Measurements from ENCODE around the gene ARL6IP4.
"Not testable (repeated sequence)": the region's sequence is repeated elsewhere in the genome, so short reads cannot be mapped to it uniquely, and the experiment has no call there.

Gene ARL6IP4

GRCh38 chr12:123010681-123011080 lies 30.2 kb downstream of the ARL6IP4 start:
- no peak overlapping the region for H3K4me3 ChIP-seq (ENCODE audit: low read depth, low read length)
- H3K9me3 ChIP-seq (ENCODE audit: severe bottlenecking), result peaks cover 4% of the 10 kb centered on the region
- DNase-seq, result no peak
- H3K36me3 ChIP-seq, result no peaks in the 10 kb centered on the region
- TF ChIP-seq, protein P1, sequence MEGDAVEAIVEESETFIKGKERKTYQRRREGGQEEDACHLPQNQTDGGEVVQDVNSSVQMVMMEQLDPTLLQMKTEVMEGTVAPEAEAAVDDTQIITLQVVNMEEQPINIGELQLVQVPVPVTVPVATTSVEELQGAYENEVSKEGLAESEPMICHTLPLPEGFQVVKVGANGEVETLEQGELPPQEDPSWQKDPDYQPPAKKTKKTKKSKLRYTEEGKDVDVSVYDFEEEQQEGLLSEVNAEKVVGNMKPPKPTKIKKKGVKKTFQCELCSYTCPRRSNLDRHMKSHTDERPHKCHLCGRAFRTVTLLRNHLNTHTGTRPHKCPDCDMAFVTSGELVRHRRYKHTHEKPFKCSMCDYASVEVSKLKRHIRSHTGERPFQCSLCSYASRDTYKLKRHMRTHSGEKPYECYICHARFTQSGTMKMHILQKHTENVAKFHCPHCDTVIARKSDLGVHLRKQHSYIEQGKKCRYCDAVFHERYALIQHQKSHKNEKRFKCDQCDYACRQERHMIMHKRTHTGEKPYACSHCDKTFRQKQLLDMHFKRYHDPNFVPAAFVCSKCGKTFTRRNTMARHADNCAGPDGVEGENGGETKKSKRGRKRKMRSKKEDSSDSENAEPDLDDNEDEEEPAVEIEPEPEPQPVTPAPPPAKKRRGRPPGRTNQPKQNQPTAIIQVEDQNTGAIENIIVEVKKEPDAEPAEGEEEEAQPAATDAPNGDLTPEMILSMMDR (IDR thresholded peaks at IDR 0.05; ENCODE audit: low read depth, low read length), result no peak
- H3K27me3 ChIP-seq (ENCODE audit: insufficient read depth, low read depth, severe bottlenecking), result no peaks in the 10 kb centered on the region
- no peak overlapping the region for H3K27ac ChIP-seq

GRCh38 chr12:123011701-123012100 lies 31.2 kb downstream of the ARL6IP4 start:
- Histone ChIP-seq H3K27me3 (ENCODE audit: insufficient read depth, low read depth, severe bottlenecking) (no peaks in the 10 kb centered on the region), H3K9me3 (ENCODE audit: severe bottlenecking) (peaks cover 4% of the 10 kb centered on the region), H3K27ac (no peak overlapping the region), H3K4me3 (ENCODE audit: low read depth, low read length) (no peak overlapping the region), H3K36me3 (no peaks in the 10 kb centered on the region)
- TF ChIP-seq, protein P1 (IDR thresholded peaks at IDR 0.05; ENCODE audit: low read depth, low read length), result no peak
- no peak for DNase-seq

GRCh38 chr12:123013185-123014095 lies 33.0 kb downstream of the ARL6IP4 start:
- H3K27me3 ChIP-seq (ENCODE audit: insufficient read depth, low read depth, severe bottlenecking), result no peaks in the 10 kb centered on the region
- no peak for DNase-seq
- H3K4me3 ChIP-seq (ENCODE audit: low read depth, low read length), result no peak overlapping the region
- H3K27ac ChIP-seq, result no peak overlapping the region
- H3K9me3 ChIP-seq (ENCODE audit: severe bottlenecking), result peaks cover 4% of the 10 kb centered on the region
- TF ChIP-seq, protein P1 (IDR thresholded peaks at IDR 0.05; ENCODE audit: low read depth, low read length), result no peak
- no peaks in the 10 kb centered on the region for H3K36me3 ChIP-seq

- not testable (repeated sequence) for H3K27me3 ChIP-seq (ENCODE audit: insufficient read depth, low read depth, severe bottlenecking); DNase-seq; H3K9me3 ChIP-seq (ENCODE audit: severe bottlenecking); H3K27ac ChIP-seq; H3K4me3 ChIP-seq (ENCODE audit: low read depth, low read length); H3K36me3 ChIP-seq
These were observed 34.0 kb downstream of the ARL6IP4 start for GRCh38 chr12:123014473-123014872.

DNA sequence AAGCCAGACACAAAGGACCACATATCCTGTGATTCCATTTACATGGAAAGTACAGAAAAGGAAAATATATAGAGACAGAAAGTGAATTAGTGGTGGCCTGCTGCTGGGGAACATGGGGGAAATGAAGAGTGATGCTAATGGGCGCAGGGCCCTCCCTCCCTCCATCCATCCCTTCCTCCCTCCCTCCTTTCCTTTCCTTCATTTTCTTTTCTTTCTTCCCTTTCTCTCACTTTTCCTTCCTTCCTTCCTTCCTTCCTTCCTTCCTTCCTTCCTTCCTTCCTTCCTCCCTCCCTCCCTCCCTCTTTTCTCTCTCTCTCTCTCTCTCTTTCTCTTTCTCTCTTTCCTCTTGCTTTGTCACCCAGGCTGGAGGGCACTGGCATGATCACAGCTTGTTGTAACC lies 37.3 kb downstream of the ARL6IP4 start:
- Histone ChIP-seq H3K36me3 (no peaks in the 10 kb centered on the region), H3K27me3 (ENCODE audit: insufficient read depth, low read depth, severe bottlenecking) (no peaks in the 10 kb centered on the region), H3K9me3 (ENCODE audit: severe bottlenecking) (peaks cover 4% of the 10 kb centered on the region), H3K4me3 (ENCODE audit: low read depth, low read length) (no peak overlapping the region), H3K27ac (no peak overlapping the region)
- TF ChIP-seq, protein P1 (IDR thresholded peaks at IDR 0.05; ENCODE audit: low read depth, low read length), result no peak
- no peak for DNase-seq

DNA sequence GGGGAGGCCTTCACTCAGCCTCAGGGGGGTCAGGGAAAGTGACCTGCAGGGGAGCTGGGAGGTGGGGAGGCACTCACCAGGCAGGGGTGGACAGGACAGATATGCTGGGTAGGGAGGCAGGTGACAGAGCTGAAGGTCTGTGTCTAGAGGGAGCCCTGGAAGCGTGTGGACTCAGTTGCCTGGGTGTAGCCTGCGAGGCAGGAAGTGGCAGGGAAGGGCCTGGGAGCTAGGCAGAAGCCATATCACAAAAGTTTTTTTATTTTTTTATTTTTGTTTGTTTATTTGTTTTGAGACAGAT lies 39.3 kb downstream of the ARL6IP4 start:
- Histone ChIP-seq H3K27ac (no peak overlapping the region), H3K4me3 (ENCODE audit: low read depth, low read length) (no peak overlapping the region), H3K36me3 (no peaks in the 10 kb centered on the region), H3K27me3 (ENCODE audit: insufficient read depth, low read depth, severe bottlenecking) (no peaks in the 10 kb centered on the region), H3K9me3 (ENCODE audit: severe bottlenecking) (no peaks in the 10 kb centered on the region)
- TF ChIP-seq, protein P1 (IDR thresholded peaks at IDR 0.05; ENCODE audit: low read depth, low read length), result no peak
- no peak for DNase-seq
